Activated CD4-positive, alpha-beta T cell treated with anti-CD3 and anti-CD28 coated beads, Interleukin-2, amount 10 ng/mL, durations not matched to agents 24 days and 14 days (primary cell): ENCODE results near the gene HEXA. TPM values are rescaled to one million over a fixed set of nuclear protein-coding genes. Genes with fewer than 3 reads are reported as not detected.
"Not testable (repeated sequence)": the region's sequence is repeated elsewhere in the genome, so short reads cannot be mapped to it uniquely, and the experiment has no call there.

Source experiments
- DNase-seq: peaks from one replicate; pipeline ENCODE4 v3.0.0; 2022
- H3K27ac Mint-ChIP-seq: one replicate; pipeline ENCODE4 v1.8.0; 2022; ENCODE audit warnings: mild to moderate bottlenecking, mixed read lengths
- H3K27me3 Mint-ChIP-seq: one replicate; pipeline ENCODE4 v1.8.0; 2022; ENCODE audit warnings: mixed read lengths
- H3K36me3 Mint-ChIP-seq: one replicate; pipeline ENCODE4 v1.8.0; 2022; ENCODE audit warnings: low read depth, mild to moderate bottlenecking, mixed read lengths
- H3K4me1 Mint-ChIP-seq: one replicate; pipeline ENCODE4 v1.8.0; 2021; ENCODE audit warnings: mixed read lengths
- H3K4me3 Mint-ChIP-seq: one replicate; pipeline ENCODE4 v1.8.0; 2022; ENCODE audit warnings: mild to moderate bottlenecking, moderate library complexity, mixed read lengths
- H3K9me3 Mint-ChIP-seq: one replicate; pipeline ENCODE4 v1.8.0; 2021; ENCODE audit warnings: mixed read lengths
- intact Hi-C: fragments of 100-400 bp; cut with micrococcal nuclease; formaldehyde crosslinking; loops from one replicate; pipeline ENCODE4 v1.15.1; 2023
- total RNA-seq: library from RNA; stranded (reverse); gene quantifications from 2 replicates; pipeline ENCODE4 v1.2.3, GENCODE V29; 2022

HEXA gene
- total RNA-seq = 54.3 and 59.4 TPM in 2 replicates

GRCh38 chr15:72375846-72376581, at the start of gene HEXA:
HEXA (minus strand) TSS chr15:72376014; CDS start chr15:72375972, 42 bp downstream.
- no peaks in the 10 kb centered on the region for H3K27me3 Mint-ChIP-seq
- peak; percentile 99 for DNase-seq
- peak within 1 kb of the TSS; percentile 91 for H3K27ac Mint-ChIP-seq
- H3K9me3 Mint-ChIP-seq = no peaks in the 10 kb centered on the region
- H3K36me3 Mint-ChIP-seq = peaks cover 6% of the 10 kb centered on the region
- intact Hi-C loops = loop anchor here (1.0 to 5.0 kb wide), 3 partner anchors 98 to 149 kb away; partner anchors contain the start of genes ARIH1 and PARP6
- H3K4me1 Mint-ChIP-seq = peaks cover 31% of the 10 kb centered on the region
- H3K4me3 Mint-ChIP-seq = peak within 1 kb of the TSS; percentile 90

- no peak overlapping the region for H3K27ac Mint-ChIP-seq
- H3K4me1 Mint-ChIP-seq = peaks cover 2% of the 10 kb centered on the region
- peaks cover 8% of the 10 kb centered on the region for H3K9me3 Mint-ChIP-seq
- H3K27me3 Mint-ChIP-seq = peaks cover 20% of the 10 kb centered on the region
- DNase-seq = no peak
- H3K36me3 Mint-ChIP-seq = no peaks in the 10 kb centered on the region
- no peak overlapping the region for H3K4me3 Mint-ChIP-seq
- intact Hi-C loops = no loop called here
Measured at GRCh38 chr15:72423256-72423655, 47.4 kb upstream of the HEXA start.

GRCh38 chr15:72421484-72421883, 45.7 kb upstream of the HEXA start:
- intact Hi-C loops = no loop called here
- H3K36me3 Mint-ChIP-seq = no peaks in the 10 kb centered on the region
- H3K4me3 Mint-ChIP-seq = no peak overlapping the region
- H3K27me3 Mint-ChIP-seq = peaks cover 17% of the 10 kb centered on the region
- peaks cover 3% of the 10 kb centered on the region for H3K9me3 Mint-ChIP-seq
- H3K4me1 Mint-ChIP-seq = peaks cover 2% of the 10 kb centered on the region
- no peak overlapping the region for H3K27ac Mint-ChIP-seq
- DNase-seq = no peak

- peaks cover 2% of the 10 kb centered on the region for H3K4me1 Mint-ChIP-seq
- H3K9me3 Mint-ChIP-seq = peaks cover 3% of the 10 kb centered on the region
- peaks cover 17% of the 10 kb centered on the region for H3K27me3 Mint-ChIP-seq
- H3K36me3 Mint-ChIP-seq = no peaks in the 10 kb centered on the region
- no peak overlapping the region for H3K4me3 Mint-ChIP-seq
- no peak for DNase-seq
- intact Hi-C loops = no loop called here
- H3K27ac Mint-ChIP-seq = no peak overlapping the region
Measured at GRCh38 chr15:72420576-72420975, 44.8 kb upstream of the HEXA start.

GRCh38 chr15:72419768-72420167, 44.0 kb upstream of the HEXA start:
- intact Hi-C loops, DNase-seq, H3K4me1 Mint-ChIP-seq, H3K27ac Mint-ChIP-seq, H3K9me3 Mint-ChIP-seq, H3K36me3 Mint-ChIP-seq, H3K4me3 Mint-ChIP-seq: not testable (repeated sequence)
- H3K27me3 Mint-ChIP-seq = peaks cover 16% of the 10 kb centered on the region

GRCh38 chr15:72415304-72415703, 39.5 kb upstream of the HEXA start:
- no peaks in the 10 kb centered on the region for H3K4me1 Mint-ChIP-seq
- H3K27ac Mint-ChIP-seq = no peak overlapping the region
- no peaks in the 10 kb centered on the region for H3K9me3 Mint-ChIP-seq
- H3K36me3 Mint-ChIP-seq = no peaks in the 10 kb centered on the region
- H3K27me3 Mint-ChIP-seq = peaks cover 11% of the 10 kb centered on the region
- DNase-seq = no peak
- H3K4me3 Mint-ChIP-seq = no peak overlapping the region
- intact Hi-C loops = no loop called here

GRCh38 chr15:72413337-72413736, 37.5 kb upstream of the HEXA start:
- H3K27ac Mint-ChIP-seq, intact Hi-C loops, H3K4me3 Mint-ChIP-seq, H3K36me3 Mint-ChIP-seq, H3K4me1 Mint-ChIP-seq, DNase-seq, H3K9me3 Mint-ChIP-seq, H3K27me3 Mint-ChIP-seq: not testable (repeated sequence)

GRCh38 chr15:72411544-72411943, 35.7 kb upstream of the HEXA start:
- H3K27me3 Mint-ChIP-seq = peaks cover 14% of the 10 kb centered on the region
- H3K27ac Mint-ChIP-seq = no peak overlapping the region
- DNase-seq = no peak
- no peak overlapping the region for H3K4me3 Mint-ChIP-seq
- no peaks in the 10 kb centered on the region for H3K9me3 Mint-ChIP-seq
- H3K36me3 Mint-ChIP-seq = no peaks in the 10 kb centered on the region
- no peaks in the 10 kb centered on the region for H3K4me1 Mint-ChIP-seq
- intact Hi-C loops = no loop called here

- Mint-ChIP-seq H3K27me3 (peaks cover 17% of the 10 kb centered on the region), H3K36me3 (no peaks in the 10 kb centered on the region), H3K27ac (no peak overlapping the region), H3K9me3 (no peaks in the 10 kb centered on the region), H3K4me3 (no peak overlapping the region), H3K4me1 (no peaks in the 10 kb centered on the region)
- intact Hi-C loops = no loop called here
- DNase-seq = no peak
Measured at GRCh38 chr15:72411111-72411510, 35.3 kb upstream of the HEXA start.

GRCh38 chr15:72406936-72407335, 31.1 kb upstream of the HEXA start:
- DNase-seq = no peak
- intact Hi-C loops = no loop called here
- Mint-ChIP-seq H3K4me1 (no peaks in the 10 kb centered on the region), H3K27me3 (peaks cover 38% of the 10 kb centered on the region), H3K4me3 (no peak overlapping the region), H3K27ac (no peak overlapping the region), H3K36me3 (no peaks in the 10 kb centered on the region), H3K9me3 (no peaks in the 10 kb centered on the region)

GRCh38 chr15:72404841-72405240, 29.0 kb upstream of the HEXA start:
- Mint-ChIP-seq H3K4me1 (no peaks in the 10 kb centered on the region), H3K4me3 (no peak overlapping the region), H3K36me3 (no peaks in the 10 kb centered on the region), H3K9me3 (no peaks in the 10 kb centered on the region), H3K27ac (no peak overlapping the region), H3K27me3 (peaks cover 39% of the 10 kb centered on the region)
- DNase-seq = no peak
- intact Hi-C loops = no loop called here

GRCh38 chr15:72404356-72404755, 28.5 kb upstream of the HEXA start:
- Mint-ChIP-seq H3K27me3 (peaks cover 40% of the 10 kb centered on the region), H3K9me3 (no peaks in the 10 kb centered on the region), H3K4me1 (no peaks in the 10 kb centered on the region)

GRCh38 chr15:72402726-72403125, 26.9 kb upstream of the HEXA start:
- Mint-ChIP-seq H3K27ac (no peak overlapping the region), H3K9me3 (no peaks in the 10 kb centered on the region), H3K27me3 (peaks cover 48% of the 10 kb centered on the region), H3K36me3 (no peaks in the 10 kb centered on the region), H3K4me3 (no peak overlapping the region), H3K4me1 (no peaks in the 10 kb centered on the region)
- DNase-seq = no peak
- intact Hi-C loops = no loop called here

More at GRCh38 chr15:72404356-72404755, 28.5 kb upstream of the HEXA start:
- no peak for DNase-seq
- no peaks in the 10 kb centered on the region for H3K36me3 Mint-ChIP-seq
- H3K27ac Mint-ChIP-seq = no peak overlapping the region
- H3K4me3 Mint-ChIP-seq = no peak overlapping the region
- intact Hi-C loops = no loop called here

GRCh38 chr15:72398648-72399047, 22.8 kb upstream of the HEXA start:
- Mint-ChIP-seq H3K4me3 (no peak overlapping the region), H3K27me3 (peaks cover 30% of the 10 kb centered on the region), H3K36me3 (no peaks in the 10 kb centered on the region), H3K27ac (no peak overlapping the region), H3K4me1 (no peaks in the 10 kb centered on the region), H3K9me3 (no peaks in the 10 kb centered on the region)
- DNase-seq = no peak
- intact Hi-C loops = no loop called here
